Left ventricle myocardium superior (tissue), 1 donor: Measurements from ENCODE around the gene PGP. TPM values are rescaled to one million over a fixed set of nuclear protein-coding genes. Genes with fewer than 3 reads are reported as not detected.
"Not testable (repeated sequence)": the region's sequence is repeated elsewhere in the genome, so short reads cannot be mapped to it uniquely, and the experiment has no call there.

Experiments
- ATAC-seq: fragments of 200-7000 bp; cut with Tn5 transposase; one replicate; pipeline ENCODE4 v1.9.1; 2020; ENCODE audit warnings: mild to moderate bottlenecking, moderate library complexity
- DNase-seq: peaks from one replicate; pipeline ENCODE4 v3.0.0-alpha.2; 2020
- intact Hi-C: fragments of 100-400 bp; cut with micrococcal nuclease; formaldehyde crosslinking; loops from one replicate; pipeline ENCODE4 v1.11.0; 2022
- total RNA-seq: library from RNA; stranded (reverse); fragmentation: NEBNext Ultra II Directional; extraction: Animal tissue kit (Norgen Biotek cat#: 25700); gene quantifications from one replicate; pipeline ENCODE4 v1.2.1, GENCODE V29; 2021
- donor health status: DM: no; HTN: yes; CAD: no; lungs with severe emphysema.

Gene PGP
- total RNA-seq, 1 donor from 2014 or later: 42.4 TPM

GRCh38 chr16:2205104-2205966 is 9.3 kb downstream of the PGP start, which contains the start of gene MLST8:
MLST8 (plus strand) TSS chr16:2205454; CDS start chr16:2206086, 632 bp downstream.
- intact Hi-C loops: no loop called here
- DNase-seq: peak; percentile 95
- ATAC-seq: peak; percentile 88

DNA sequence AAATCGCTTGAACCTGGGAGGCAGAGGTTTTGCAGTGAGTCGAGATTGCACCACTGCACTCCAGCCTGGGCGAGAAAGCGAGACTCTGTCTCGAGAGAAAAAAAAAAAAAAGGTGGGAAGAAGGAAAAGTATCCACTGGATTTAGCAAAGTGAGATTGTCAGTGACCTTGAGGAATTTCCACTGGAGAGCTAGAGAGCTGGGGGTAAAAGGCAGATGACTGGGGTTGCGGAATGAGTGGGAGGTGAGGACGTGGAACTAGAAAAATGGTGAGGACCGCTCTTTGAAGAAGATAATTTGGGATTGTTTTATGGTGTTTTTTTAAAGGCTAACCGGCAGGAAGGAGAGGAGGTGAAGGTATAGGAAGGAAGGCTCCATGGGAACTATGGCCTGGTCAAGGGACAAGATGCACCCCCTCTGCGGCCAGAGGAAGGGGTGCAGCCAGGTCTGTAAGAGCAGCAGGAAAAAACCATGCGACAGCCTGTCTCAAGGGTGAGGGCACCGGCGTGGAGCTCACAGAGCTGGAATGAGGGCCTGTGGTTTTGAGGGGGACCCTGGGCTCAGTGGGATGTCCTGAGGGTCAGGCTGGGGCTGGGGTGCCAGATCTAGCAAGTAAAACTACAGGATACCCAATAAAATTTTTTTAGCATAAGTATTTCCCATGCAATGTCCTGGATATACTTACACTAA is 10.1 kb downstream of the PGP start:
- ATAC-seq (no peak), DNase-seq (no peak)
- intact Hi-C loops: no loop called here

- DNase-seq, ATAC-seq, intact Hi-C loops: not testable (repeated sequence)
Measured at GRCh38 chr16:2203119-2203688, 11.4 kb downstream of the PGP start.

DNA sequence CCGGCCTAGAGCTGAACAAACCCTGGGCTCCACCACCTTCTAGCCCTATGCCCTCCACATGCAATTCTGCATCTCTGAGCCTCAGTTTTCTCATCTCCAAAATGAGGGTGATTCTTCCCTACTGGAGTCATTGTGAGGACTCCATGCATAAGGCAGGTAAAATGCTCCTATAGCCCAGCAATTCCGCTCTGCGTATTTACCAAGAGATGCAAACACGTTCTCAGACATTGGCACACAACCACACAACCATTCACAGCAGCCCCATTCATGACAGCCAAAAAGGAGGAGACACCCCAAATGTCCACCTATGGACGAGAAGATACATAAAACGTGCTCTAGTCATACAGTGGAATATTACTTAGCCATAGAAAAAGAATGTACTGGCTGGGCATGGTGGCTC is 14.3 kb downstream of the PGP start:
- DNase-seq (no peak), ATAC-seq (no peak)
- intact Hi-C loops: no loop called here

GRCh38 chr16:2199621-2200139 is 15.0 kb downstream of the PGP start:
- ATAC-seq: no peak
- DNase-seq: no peak
- intact Hi-C loops: no loop called here

DNA sequence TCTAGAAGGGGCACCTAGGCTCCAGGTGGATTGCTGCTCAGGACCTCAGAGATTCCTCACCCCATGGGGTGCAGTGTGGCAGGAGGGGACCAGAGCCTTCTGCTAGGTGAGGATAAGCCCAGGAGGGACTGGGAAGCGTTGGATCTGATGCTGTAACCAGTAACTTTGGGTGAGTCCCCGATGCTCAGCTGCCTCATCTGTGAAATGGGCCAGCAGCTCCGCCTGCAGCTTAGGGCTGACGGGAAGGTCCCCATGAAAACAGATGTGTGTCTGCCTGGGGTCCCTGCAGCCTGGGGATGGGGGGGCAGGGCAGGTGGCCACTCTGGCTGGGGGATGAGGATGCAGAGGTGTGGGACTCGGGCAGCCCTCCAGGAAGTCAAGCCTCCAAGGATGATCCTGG is 15.5 kb downstream of the PGP start:
- ATAC-seq (no peak), DNase-seq (no peak)
- intact Hi-C loops: no loop called here

GRCh38 chr16:2198283-2198682 is 16.4 kb downstream of the PGP start:
- intact Hi-C loops: no loop called here

DNA sequence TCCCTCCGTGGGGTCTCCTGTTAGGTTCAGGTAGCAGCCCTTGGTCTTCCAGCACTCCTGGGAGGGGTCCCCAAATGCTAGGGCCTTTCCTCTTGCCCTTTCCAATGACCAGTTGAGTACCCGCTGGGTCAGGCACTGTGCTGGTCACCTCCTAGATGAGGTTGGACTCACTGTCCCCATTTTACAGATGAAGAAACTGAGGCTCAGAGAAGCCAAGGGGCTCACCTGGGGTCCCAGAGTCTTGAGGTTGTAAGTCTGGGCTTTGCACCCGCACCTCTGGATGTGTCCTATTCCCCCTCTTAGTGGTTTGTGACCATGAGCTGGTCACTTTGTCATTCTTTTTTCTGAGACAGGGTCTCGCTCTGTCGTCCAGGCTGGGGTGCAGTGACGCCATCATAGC is 16.9 kb downstream of the PGP start:
- DNase-seq (no peak), ATAC-seq (no peak)
- intact Hi-C loops: no loop called here

More at GRCh38 chr16:2198283-2198682, 16.4 kb downstream of the PGP start:
- ATAC-seq (no peak), DNase-seq (no peak)

DNA sequence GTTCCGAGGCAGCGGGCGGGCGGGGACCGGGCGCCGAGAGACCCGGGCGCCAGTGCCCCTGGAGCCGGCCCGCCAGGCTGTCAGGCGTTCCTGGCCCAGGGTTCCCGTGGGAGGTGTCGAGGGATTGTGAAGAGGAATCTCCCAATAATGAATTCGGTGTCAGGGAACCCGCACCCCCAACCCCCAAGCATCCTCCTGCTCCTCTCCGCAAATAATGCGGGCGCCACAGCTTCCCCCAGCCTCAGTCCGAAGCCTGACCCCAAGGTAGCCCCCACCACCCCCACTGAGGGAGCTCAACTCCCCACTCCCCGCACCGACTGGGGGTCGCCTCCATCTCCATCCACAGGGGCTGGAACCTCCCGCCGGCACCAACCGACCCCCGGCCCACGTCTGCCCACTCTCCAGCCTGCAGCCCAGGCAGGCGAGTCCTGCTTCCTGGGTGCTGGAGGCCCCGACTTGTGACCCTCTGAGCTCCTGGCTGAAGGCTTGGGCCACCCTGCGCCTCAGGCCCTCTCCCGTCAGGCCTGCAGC is 17.6 kb downstream of the PGP start:
- intact Hi-C loops: no loop called here
- ATAC-seq: no peak
- no peak for DNase-seq

GRCh38 chr16:2196162-2196980 is 18.3 kb downstream of the PGP start, which contains the start of gene CASKIN1:
CASKIN1 (minus strand) TSS chr16:2196605; CDS start chr16:2196432, 173 bp downstream.
- ATAC-seq (no peak), DNase-seq (no peak)
- intact Hi-C loops: no loop called here

GRCh38 chr16:2195322-2196161 is 19.1 kb downstream of the PGP start:
- ATAC-seq (no peak), DNase-seq (no peak)
- intact Hi-C loops: no loop called here

- DNase-seq: no peak
- ATAC-seq: peak; percentile 53
- intact Hi-C loops: no loop called here
Measured at GRCh38 chr16:2194852-2195321, 19.8 kb downstream of the PGP start.

DNA sequence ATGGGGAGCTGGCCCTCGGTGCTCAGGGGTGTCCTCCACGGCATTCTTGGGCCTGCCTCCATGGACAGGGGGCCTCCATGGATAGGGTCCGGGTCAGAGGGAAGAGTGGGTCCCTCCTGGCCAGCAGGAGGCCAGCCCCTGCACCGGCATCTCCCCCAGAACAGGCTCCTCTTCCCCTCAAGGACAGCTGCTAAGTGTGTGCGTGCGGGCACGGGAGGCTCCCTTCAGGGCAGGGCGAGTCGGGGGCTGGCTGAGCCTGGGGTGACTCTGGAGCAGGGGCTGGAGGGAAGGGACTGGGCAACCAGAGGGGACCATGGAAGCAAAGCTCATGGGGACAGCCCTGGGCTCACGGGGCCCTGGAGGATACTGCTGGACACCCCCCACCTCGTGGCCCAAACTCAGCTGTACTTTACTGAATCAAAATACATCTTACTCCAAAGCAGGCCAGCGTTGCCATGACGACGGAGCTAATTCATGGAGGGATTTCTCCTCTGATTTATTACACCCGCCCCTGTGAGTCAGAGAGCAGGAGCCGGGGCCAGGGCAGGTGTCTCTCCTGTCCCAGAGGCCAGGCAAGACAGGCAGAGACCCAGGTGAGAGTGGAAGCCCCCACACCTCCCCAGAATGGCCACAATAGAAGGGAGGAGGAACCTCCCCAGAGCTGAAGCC is 20.3 kb downstream of the PGP start:
- DNase-seq: no peak
- intact Hi-C loops: no loop called here
- ATAC-seq: no peak

DNA sequence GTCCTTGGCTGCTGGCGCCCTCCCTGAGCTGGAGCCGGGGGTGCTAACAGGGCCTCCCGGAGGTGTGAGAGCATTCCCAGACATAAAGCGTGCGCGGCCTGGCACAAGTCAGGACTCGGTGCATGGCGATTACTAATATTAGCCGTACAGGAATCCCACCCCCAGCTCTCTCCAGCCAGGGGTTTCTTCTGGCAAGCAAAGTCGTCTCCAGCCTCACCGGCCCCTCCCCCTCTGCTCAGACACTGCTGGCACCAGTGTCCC is 23.3 kb downstream of the PGP start:
- DNase-seq: peak; percentile 54
- ATAC-seq: peak; percentile 59
- intact Hi-C loops: no loop called here

DNA sequence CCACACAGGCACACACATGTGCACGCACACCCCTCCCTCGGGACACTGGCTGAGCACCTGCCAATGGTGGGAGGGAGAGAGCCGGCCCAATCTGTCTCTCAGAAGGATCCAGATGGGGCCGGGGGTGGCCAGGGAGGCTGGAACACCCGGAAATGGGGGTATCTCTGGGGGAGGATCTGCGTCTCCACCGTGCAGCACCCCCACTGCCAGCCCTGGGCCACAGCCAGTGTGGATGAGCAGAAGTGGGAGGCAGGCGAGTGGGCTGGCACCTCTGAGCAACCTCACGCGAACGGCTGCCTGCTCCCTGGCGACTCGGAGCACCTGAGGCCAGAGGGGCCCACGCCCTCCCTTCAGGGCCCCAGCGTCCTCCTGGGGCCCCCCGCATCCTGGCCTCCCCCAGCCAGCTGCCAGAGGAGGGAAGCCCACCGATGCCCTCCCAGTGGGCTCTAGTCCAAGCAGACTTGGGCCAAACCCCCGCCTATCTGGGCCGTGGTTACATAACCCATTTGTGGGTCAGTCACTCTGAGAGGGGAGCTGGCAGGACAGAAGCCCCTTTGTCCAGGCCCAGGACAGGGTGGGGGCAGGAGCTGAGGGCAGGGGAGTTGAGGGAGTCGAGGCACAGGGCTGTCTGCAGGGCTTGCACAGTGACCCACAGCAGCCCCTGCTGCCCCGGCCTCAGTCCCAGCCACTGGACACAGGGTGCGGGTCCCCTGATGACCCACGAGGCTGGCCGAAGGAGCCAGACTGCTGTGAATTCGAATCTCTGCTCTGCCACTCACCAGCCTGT is 23.8 kb downstream of the PGP start:
- DNase-seq: no peak
- intact Hi-C loops: no loop called here
- no peak for ATAC-seq

- no peak for ATAC-seq
- intact Hi-C loops: no loop called here
Measured at GRCh38 chr16:2190002-2190658, 24.5 kb downstream of the PGP start.

More at GRCh38 chr16:2190002-2190658, 24.5 kb downstream of the PGP start:
- DNase-seq: no peak
